Stimulated activated CD8-positive, alpha-beta memory T cell treated with anti-CD3 and anti-CD28 coated beads, Interleukin-15, amount 100 ng/mL, for 24 hours (primary cell): ENCODE data around the gene NFAM1.

Experiments used
- DNase-seq: peaks from one replicate; pipeline ENCODE4 v3.0.0-alpha.2; 2020; ENCODE audit warnings: low read depth

Gene NFAM1

GRCh38 chr22:42439821-42440674 lies 7.8 kb upstream of the NFAM1 start:
- DNase-seq: no peak

- DNase-seq: no peak
Observed at GRCh38 chr22:42439021-42439567, 6.9 kb upstream of the NFAM1 start.

GRCh38 chr22:42438293-42438650 lies 6.1 kb upstream of the NFAM1 start:
- no peak for DNase-seq

- DNase-seq: peak; percentile 49
Observed at GRCh38 chr22:42437488-42438292, 5.5 kb upstream of the NFAM1 start.

- DNase-seq: no peak
Observed at GRCh38 chr22:42436404-42436803, 4.2 kb upstream of the NFAM1 start.

GRCh38 chr22:42434748-42435425 lies 2.7 kb upstream of the NFAM1 start:
- DNase-seq: no peak

GRCh38 chr22:42433754-42434682 lies 1.8 kb upstream of the NFAM1 start:
- no peak for DNase-seq

GRCh38 chr22:42432818-42433217 lies 615 bp upstream of the NFAM1 start:
- no peak for DNase-seq

GRCh38 chr22:42431401-42432019 lies 693 bp downstream of the NFAM1 start:
- DNase-seq: no peak

- no peak for DNase-seq
Observed at GRCh38 chr22:42430528-42431125, 1.6 kb downstream of the NFAM1 start.

- DNase-seq: no peak
Observed at GRCh38 chr22:42428760-42429159, 3.4 kb downstream of the NFAM1 start.

GRCh38 chr22:42428025-42428424 lies 4.2 kb downstream of the NFAM1 start:
- DNase-seq: no peak

- no peak for DNase-seq
Observed at GRCh38 chr22:42427167-42427566, 5.0 kb downstream of the NFAM1 start.

GRCh38 chr22:42425989-42426355 lies 6.2 kb downstream of the NFAM1 start:
- DNase-seq: no peak

GRCh38 chr22:42425337-42425988 lies 6.7 kb downstream of the NFAM1 start:
- DNase-seq: no peak

- DNase-seq: no peak
Observed at GRCh38 chr22:42419243-42419881, 12.8 kb downstream of the NFAM1 start.

GRCh38 chr22:42418811-42419242 lies 13.4 kb downstream of the NFAM1 start:
- DNase-seq: no peak

- no peak for DNase-seq
Observed at GRCh38 chr22:42417645-42418305, 14.4 kb downstream of the NFAM1 start.
